Sigmoid colon (tissue), 4 donors: ENCODE data around the gene MIA2.

Source experiments
- CTCF ChIP-seq, 4 experiments: fragments of 450-650 bp in 3 of 4; fragments of 200-600 bp in 1 of 4; IDR thresholded peaks; one replicate each; pipeline ENCODE4 v1.5.1; 2016 to 2019; ENCODE audit warnings: antibody characterized with exemption in 4 of 4, mild to moderate bottlenecking in 3 of 4, moderate library complexity in 2 of 4
- EP300 ChIP-seq, 4 donors: sonication (generic); formaldehyde crosslinking; IDR thresholded peaks; one replicate each; pipeline ENCODE4 v1.6.1; 2017; ENCODE audit warnings: antibody characterized with exemption in 4 of 4
- POLR2A ChIP-seq, 2 donors: fragments of 450-650 bp; IDR thresholded peaks; one replicate each; pipeline ENCODE4 v1.6.1; 2016; ENCODE audit warnings: antibody characterized with exemption in 2 of 2, mild to moderate bottlenecking in 2 of 2, moderate library complexity in 2 of 2

- no peak for TF ChIP-seq CTCF (IDR thresholded peaks at IDR 0.05)
- no peak for TF ChIP-seq POLR2A (IDR thresholded peaks at IDR 0.05)
- TF ChIP-seq EP300 (IDR thresholded peaks at IDR 0.05) = no peak
These were observed 25.2 kb downstream of the MIA2 start for GRCh38 chr14:39258782-39259545.
